K562 (cell line): ENCODE data around the gene TENM4. TPM values are rescaled to one million over a fixed set of nuclear protein-coding genes. Genes with fewer than 3 reads are reported as not detected.

ENCODE experiments used
- KDM2B ChIP-seq: fragments of 250-450 bp; sonication (Bioruptor Pico); IDR thresholded peaks from 2 replicates; pipeline ENCODE4 v1.8.0; 2021; ENCODE audit warnings: mild to moderate bottlenecking, moderate library complexity
- REST ChIP-seq, 2 experiments: fragments of 450-650 bp; formaldehyde crosslinking in 1 of 2; IDR thresholded peaks; 2 replicates each; pipeline versions ENCODE4 v1.4.0 to v1.6.1; 2014 to 2020; ENCODE audit warnings: mild to moderate bottlenecking in 2 of 2, borderline replicate concordance in 1 of 2, low read depth in 1 of 2
- THAP7 ChIP-seq: fragments of 250-450 bp; sonication (Bioruptor Pico); IDR thresholded peaks from 2 replicates; pipeline ENCODE4 v1.5.0; 2021
- ZFX ChIP-seq: sonication (generic); formaldehyde crosslinking; IDR thresholded peaks from 2 replicates; pipeline ENCODE4 v1.8.0; 2022; ENCODE audit warnings: mild to moderate bottlenecking, missing genetic modification reagents, moderate library complexity
- ZNF696 ChIP-seq: fragments of 250-450 bp; sonication (Bioruptor Pico); conservative IDR thresholded peaks from 2 replicates; pipeline ENCODE4 v1.4.0; 2020; ENCODE audit warnings: mild to moderate bottlenecking, moderate library complexity
- polyA plus RNA-seq, 8 experiments: library from polyadenylated mRNA; depleted of rRNA in 4 of 8; stranded (reverse) in 5 of 8; unstranded in 3 of 8; fragments of >200 nt; fragmentation: Nextera tagmentation in 2 of 8; fragmentation: Illumina TruSeq in 1 of 8; extraction: Ambion mirVana in 2 of 8; extraction: Trizol in 1 of 8; gene quantifications; 2 replicates each; pipeline versions ENCODE4 v1.2.1 to v1.2.3, GENCODE V29; 2011 to 2014; ENCODE audit warnings: inconsistent platforms in 1 of 8, missing spikeins in 1 of 8
- total RNA-seq, 7 experiments: library from RNA; depleted of rRNA in 6 of 7; stranded (reverse); fragments of >200 nt in 6 of 7; fragmentation: Illumina TruSeq in 2 of 7; extraction: Trizol in 2 of 7; gene quantifications; 2 replicates each; pipeline versions ENCODE4 v1.2.1 to v1.2.3, GENCODE V29; 2011 to 2021; ENCODE audit warnings: low replicate concordance in 1 of 7

TENM4 gene
- total and polyA plus RNA-seq, 9 of the 15 experiments (the other 6 are each of a cell fraction or from before 2014, with no cell fraction given), result 0.16 TPM; not detected in 8

- TF ChIP-seq THAP7 (CRISPR knock-in tag) (no peak), ZFX (CRISPR knock-in tag) (no peak), REST (IDR thresholded peaks at IDR 0.05; ENCODE audit: borderline replicate concordance) (no peak), REST (CRISPR knock-in tag; IDR thresholded peaks at IDR 0.05; ENCODE audit: low read depth) (no peak), KDM2B (CRISPR knock-in tag) (no peak), ZNF696 (CRISPR knock-in tag) (no peak)
- TF ChIP-seq, all 486 proteins: peak for 0
Observed at GRCh38 chr11:79375818-79376550, 64.8 kb downstream of the TENM4 start (continued).
